ENCODE measurements around the gene KRT17. TPM values are rescaled to one million over a fixed set of nuclear protein-coding genes. Genes with fewer than 3 reads are reported as not detected.

KRT17 gene
- polyA plus RNA-seq, 1 experiment, result 34.7 TPM

- ChIA-PET CTCF (interaction anchor here (0.7 to 6.2 kb wide), 5 partner anchors 10 to 67 kb away, joined by 3 to 22 read pairs (median 8); no protein-coding TSS in a partner anchor), POLR2A (no interaction called here)
- Histone ChIP-seq H3K36me3 (ENCODE audit: control insufficient read depth, insufficient read depth, low read length) (no peaks in the 10 kb centered on the region), H3K4me3 (ENCODE audit: low read depth, low read length) (no peak overlapping the region), H3K27me3 (ENCODE audit: control insufficient read depth, insufficient read depth, low read length) (peaks cover 4% of the 10 kb centered on the region; the same call in 1 of the 2 replicates)
- TF ChIP-seq, protein P1, sequence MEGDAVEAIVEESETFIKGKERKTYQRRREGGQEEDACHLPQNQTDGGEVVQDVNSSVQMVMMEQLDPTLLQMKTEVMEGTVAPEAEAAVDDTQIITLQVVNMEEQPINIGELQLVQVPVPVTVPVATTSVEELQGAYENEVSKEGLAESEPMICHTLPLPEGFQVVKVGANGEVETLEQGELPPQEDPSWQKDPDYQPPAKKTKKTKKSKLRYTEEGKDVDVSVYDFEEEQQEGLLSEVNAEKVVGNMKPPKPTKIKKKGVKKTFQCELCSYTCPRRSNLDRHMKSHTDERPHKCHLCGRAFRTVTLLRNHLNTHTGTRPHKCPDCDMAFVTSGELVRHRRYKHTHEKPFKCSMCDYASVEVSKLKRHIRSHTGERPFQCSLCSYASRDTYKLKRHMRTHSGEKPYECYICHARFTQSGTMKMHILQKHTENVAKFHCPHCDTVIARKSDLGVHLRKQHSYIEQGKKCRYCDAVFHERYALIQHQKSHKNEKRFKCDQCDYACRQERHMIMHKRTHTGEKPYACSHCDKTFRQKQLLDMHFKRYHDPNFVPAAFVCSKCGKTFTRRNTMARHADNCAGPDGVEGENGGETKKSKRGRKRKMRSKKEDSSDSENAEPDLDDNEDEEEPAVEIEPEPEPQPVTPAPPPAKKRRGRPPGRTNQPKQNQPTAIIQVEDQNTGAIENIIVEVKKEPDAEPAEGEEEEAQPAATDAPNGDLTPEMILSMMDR (IDR thresholded peaks at IDR 0.05; ENCODE audit: insufficient read depth, low read depth, low read length), result no peak
- no peak for DNase-seq (ENCODE audit: low read depth)
Measured at GRCh38 chr17:41581366-41582060, 42.9 kb downstream of the KRT17 start.

GRCh38 chr17:41580687-41581365, 43.5 kb downstream of the KRT17 start:
- H3K36me3 ChIP-seq (ENCODE audit: control insufficient read depth, insufficient read depth, low read length), result no peaks in the 10 kb centered on the region
- H3K27me3 ChIP-seq (ENCODE audit: control insufficient read depth, insufficient read depth, low read length), result peaks cover 4% of the 10 kb centered on the region; the same call in 1 of the 2 replicates
- TF ChIP-seq, protein P1 (IDR thresholded peaks at IDR 0.05; ENCODE audit: insufficient read depth, low read depth, low read length), result no peak
- POLR2A ChIA-PET, result no interaction called here
- CTCF ChIA-PET, result interaction anchor here (0.7 to 6.2 kb wide), 5 partner anchors 11 to 68 kb away, joined by 3 to 22 read pairs (median 8); no protein-coding TSS in a partner anchor
- DNase-seq (ENCODE audit: low read depth), result no peak
- no peak overlapping the region for H3K4me3 ChIP-seq (ENCODE audit: low read depth, low read length)

DNA sequence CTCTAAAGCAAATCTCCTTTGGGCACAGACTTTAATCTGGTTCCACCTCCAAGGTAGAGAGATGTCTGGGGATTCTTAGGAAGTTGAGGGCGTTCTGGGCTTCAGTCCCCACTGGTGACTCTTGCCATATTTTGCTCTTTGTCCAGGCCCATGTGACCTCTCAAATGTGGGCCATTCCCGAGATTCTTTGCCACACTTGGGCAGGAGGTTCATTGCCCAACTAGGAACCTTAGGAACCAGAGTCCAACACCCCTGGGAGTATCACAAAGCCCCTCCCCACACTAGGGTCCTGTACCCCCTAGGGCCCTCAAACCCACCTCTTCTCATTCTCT, 44.2 kb downstream of the KRT17 start:
- Histone ChIP-seq H3K27me3 (ENCODE audit: control insufficient read depth, insufficient read depth, low read length) (peaks cover 5% of the 10 kb centered on the region), H3K4me3 (ENCODE audit: low read depth, low read length) (no peak overlapping the region), H3K36me3 (ENCODE audit: control insufficient read depth, insufficient read depth, low read length) (no peaks in the 10 kb centered on the region)
- POLR2A ChIA-PET, result no interaction called here
- CTCF ChIA-PET, result interaction anchor here (0.5 to 6.2 kb wide), 5 partner anchors 11 to 83 kb away, joined by 3 to 44 read pairs (median 8); no protein-coding TSS in a partner anchor
- TF ChIP-seq, protein P1 (IDR thresholded peaks at IDR 0.05; ENCODE audit: insufficient read depth, low read depth, low read length), result no peak
- no peak for DNase-seq (ENCODE audit: low read depth)

- Histone ChIP-seq H3K4me3 (ENCODE audit: low read depth, low read length) (no peak overlapping the region), H3K27me3 (ENCODE audit: control insufficient read depth, insufficient read depth, low read length) (peaks cover 4% of the 10 kb centered on the region), H3K36me3 (ENCODE audit: control insufficient read depth, insufficient read depth, low read length) (no peaks in the 10 kb centered on the region)
- DNase-seq (ENCODE audit: low read depth), result peak; percentile 8
- TF ChIP-seq, protein P1 (IDR thresholded peaks at IDR 0.05; ENCODE audit: insufficient read depth, low read depth, low read length), result peak; percentile 87
- CTCF ChIA-PET, result interaction anchor here (0.5 to 4.0 kb wide), 12 partner anchors 9 to 863 kb away, joined by 3 to 44 read pairs (median 4); no protein-coding TSS in a partner anchor
- POLR2A ChIA-PET, result interaction anchor here (0.6 kb wide), 1 partner anchor 11 kb away, joined by 6 read pairs; no protein-coding TSS in a partner anchor
Measured at GRCh38 chr17:41579484-41580243, 44.7 kb downstream of the KRT17 start.
